HEK293 (cell line): Measurements from ENCODE around the gene KIFC1.

ENCODE experiments used
- CTCF ChIP-seq: fragments of 450-650 bp; formaldehyde crosslinking; IDR thresholded peaks from 2 replicates; pipeline ENCODE4 v1.5.1; 2016; ENCODE audit warnings: missing biosample characterization, missing genetic modification characterization
- HOXC10 ChIP-seq: sonication (generic); formaldehyde crosslinking; IDR thresholded peaks from 2 replicates; pipeline ENCODE4 v1.8.1; 2023; ENCODE audit warnings: mild to moderate bottlenecking, missing genetic modification reagents
- OVOL3 ChIP-seq: fragments of 450-650 bp; formaldehyde crosslinking; IDR thresholded peaks from 2 replicates; pipeline ENCODE4 v1.5.1; 2016; ENCODE audit warnings: missing biosample characterization, missing genetic modification characterization
- ZEB2 ChIP-seq: fragments of 450-650 bp; formaldehyde crosslinking; IDR thresholded peaks from 2 replicates; pipeline ENCODE4 v1.5.1; 2016; ENCODE audit warnings: missing biosample characterization, missing genetic modification characterization
- ZFP37 ChIP-seq: fragments of 450-650 bp; formaldehyde crosslinking; IDR thresholded peaks from 2 replicates; pipeline ENCODE4 v1.5.1; 2016; ENCODE audit warnings: missing biosample characterization, missing genetic modification characterization
- ZSCAN16 ChIP-seq: fragments of 450-650 bp; formaldehyde crosslinking; IDR thresholded peaks from 2 replicates; pipeline ENCODE4 v1.5.1; 2016; ENCODE audit warnings: missing biosample characterization, missing genetic modification characterization
- TF ChIP-seq, protein P1 (sequence below): sonication (generic); formaldehyde crosslinking; IDR thresholded peaks from 2 replicates; pipeline ENCODE4 v1.8.1; 2022; ENCODE audit warnings: mild to moderate bottlenecking, moderate library complexity, missing genetic modification reagents

- TF ChIP-seq CTCF (tag by site-specific recombination), result no peak
- TF ChIP-seq ZSCAN16 (tag by site-specific recombination), result no peak
- TF ChIP-seq, protein P1, sequence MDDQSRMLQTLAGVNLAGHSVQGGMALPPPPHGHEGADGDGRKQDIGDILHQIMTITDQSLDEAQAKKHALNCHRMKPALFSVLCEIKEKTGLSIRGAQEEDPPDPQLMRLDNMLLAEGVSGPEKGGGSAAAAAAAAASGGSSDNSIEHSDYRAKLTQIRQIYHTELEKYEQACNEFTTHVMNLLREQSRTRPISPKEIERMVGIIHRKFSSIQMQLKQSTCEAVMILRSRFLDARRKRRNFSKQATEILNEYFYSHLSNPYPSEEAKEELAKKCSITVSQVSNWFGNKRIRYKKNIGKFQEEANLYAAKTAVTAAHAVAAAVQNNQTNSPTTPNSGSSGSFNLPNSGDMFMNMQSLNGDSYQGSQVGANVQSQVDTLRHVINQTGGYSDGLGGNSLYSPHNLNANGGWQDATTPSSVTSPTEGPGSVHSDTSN (CRISPR knock-in tag), result no peak
- TF ChIP-seq ZEB2 (tag by site-specific recombination), result no peak
- no peak for TF ChIP-seq HOXC10 (CRISPR knock-in tag)
- TF ChIP-seq OVOL3, result no peak
- no peak for TF ChIP-seq ZFP37 (tag by site-specific recombination)
Measured at GRCh38 chr6:33441457-33441856, 49.8 kb downstream of the KIFC1 start.
